Muscle of arm (tissue), 12 donors: ENCODE data around the gene PARD3B. TPM values are rescaled to one million over a fixed set of nuclear protein-coding genes. Genes with fewer than 3 reads are reported as not detected.
A peak's percentile ranks its signal among the peaks of the same experiment; 100 is the strongest.

ENCODE experiments used
- DNase-seq: peaks from one replicate; pipeline ENCODE4 v3.0.0-alpha.2; 2013
- polyA plus RNA-seq, 12 donors: library from polyadenylated mRNA; unstranded; fragments of 120-200 nt; gene quantifications; one replicate each; pipeline ENCODE4 v1.2.1, GENCODE V29; 2013; ENCODE audit not compliant: insufficient read length in 12 of 12

PARD3B gene
- polyA plus RNA-seq, 12 donors: 7.3 to 12.2 (median 8.5) TPM; not detected in 1

- no peak for DNase-seq
These were observed 206.2 kb downstream of the PARD3B start for GRCh38 chr2:204751472-204751871.

GRCh38 chr2:204753841-204754240 is 208.6 kb downstream of the PARD3B start:
- DNase-seq: no peak

- no peak for DNase-seq
These were observed 209.6 kb downstream of the PARD3B start for GRCh38 chr2:204754898-204755297.

- no peak for DNase-seq
These were observed 218.9 kb downstream of the PARD3B start for GRCh38 chr2:204763974-204764703.

GRCh38 chr2:204770735-204771134 is 225.5 kb downstream of the PARD3B start:
- no peak for DNase-seq

GRCh38 chr2:204771721-204772120 is 226.4 kb downstream of the PARD3B start:
- no peak for DNase-seq

- no peak for DNase-seq
These were observed 227.3 kb downstream of the PARD3B start for GRCh38 chr2:204772546-204772945.

GRCh38 chr2:204775766-204776165 is 230.5 kb downstream of the PARD3B start:
- DNase-seq: peak; percentile 7

- peak; percentile 24 for DNase-seq
These were observed 231.7 kb downstream of the PARD3B start for GRCh38 chr2:204776781-204777559.

GRCh38 chr2:204779771-204780170 is 234.5 kb downstream of the PARD3B start:
- no peak for DNase-seq

GRCh38 chr2:204781941-204782340 is 236.7 kb downstream of the PARD3B start:
- no peak for DNase-seq

GRCh38 chr2:204790076-204790475 is 244.8 kb downstream of the PARD3B start:
- DNase-seq: no peak

- DNase-seq: no peak
These were observed 246.0 kb downstream of the PARD3B start for GRCh38 chr2:204791230-204791629.

GRCh38 chr2:204794624-204795023 is 249.3 kb downstream of the PARD3B start:
- DNase-seq: no peak

- no peak for DNase-seq
These were observed 249.9 kb downstream of the PARD3B start for GRCh38 chr2:204795156-204795555.

- no peak for DNase-seq
These were observed 251.3 kb downstream of the PARD3B start for GRCh38 chr2:204796581-204796980.

GRCh38 chr2:204799791-204800190 is 254.5 kb downstream of the PARD3B start:
- DNase-seq: no peak

GRCh38 chr2:204808494-204808893 is 263.2 kb downstream of the PARD3B start:
- DNase-seq: no peak

GRCh38 chr2:204824751-204825453 is 279.6 kb downstream of the PARD3B start:
- no peak for DNase-seq

- DNase-seq: no peak
These were observed 280.4 kb downstream of the PARD3B start for GRCh38 chr2:204825681-204826080.

- DNase-seq: no peak
These were observed 282.7 kb downstream of the PARD3B start for GRCh38 chr2:204827701-204828590.
